Measurements from ENCODE around the gene ACSL5.

GRCh38 chr10:112370424-112370819, 3.5 kb upstream of the ACSL5 start:
- TF ChIP-seq CTCF (conservative IDR thresholded peaks at IDR 0.05 in 1 of 2, IDR thresholded peaks at IDR 0.05 in 1 of 2; ENCODE audit: low read depth in 1 of 2, low read length in 2 of 2) (no peak), EZH2 (IDR thresholded peaks at IDR 0.05; ENCODE audit: low read length, missing control alignments) (no peak)
